Embryonic facial prominence (tissue), 1 donor: ENCODE data around the gene ACY1.
"Not testable (repeated sequence)": the region's sequence is repeated elsewhere in the genome, so short reads cannot be mapped to it uniquely, and the experiment has no call there.

Experiments used
- DNase-seq: peaks from one replicate; pipeline ENCODE4 v3.0.0-alpha.2; 2016; ENCODE audit errors: extremely low spot score

The ACY1 gene

DNA sequence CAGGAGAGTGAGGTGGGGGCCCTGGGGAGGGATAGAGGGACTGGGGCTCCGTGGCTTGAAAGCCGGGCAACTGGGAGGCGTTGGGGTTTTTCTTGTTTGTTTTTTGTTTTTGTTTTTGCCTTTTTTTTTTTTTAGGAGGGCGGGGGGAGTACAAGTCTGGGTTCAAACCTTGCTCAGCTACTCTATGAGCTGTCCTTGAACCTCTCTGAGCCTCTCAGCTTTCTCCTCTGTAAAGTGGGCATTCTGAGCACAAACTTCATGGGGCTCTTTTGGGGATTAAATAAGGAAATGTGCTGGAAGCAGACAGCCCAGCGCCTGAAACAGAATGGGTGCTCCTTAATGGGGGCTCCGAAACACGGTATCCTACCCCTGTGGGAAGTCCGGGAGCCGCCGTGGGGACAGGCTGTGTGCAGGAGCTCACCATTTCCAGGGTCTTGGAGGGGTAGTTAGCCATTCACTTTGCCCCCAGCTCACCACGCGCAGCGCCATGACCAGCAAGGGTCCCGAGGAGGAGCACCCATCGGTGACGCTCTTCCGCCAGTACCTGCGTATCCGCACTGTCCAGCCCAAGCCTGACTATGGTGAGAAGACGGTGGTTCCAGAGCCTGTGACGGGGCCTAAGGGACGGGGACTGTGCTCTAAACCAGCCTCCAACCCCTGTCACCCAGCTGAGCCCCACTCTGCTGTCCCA, 388 bp downstream of the ACY1 start:
- DNase-seq, result no peak

DNA sequence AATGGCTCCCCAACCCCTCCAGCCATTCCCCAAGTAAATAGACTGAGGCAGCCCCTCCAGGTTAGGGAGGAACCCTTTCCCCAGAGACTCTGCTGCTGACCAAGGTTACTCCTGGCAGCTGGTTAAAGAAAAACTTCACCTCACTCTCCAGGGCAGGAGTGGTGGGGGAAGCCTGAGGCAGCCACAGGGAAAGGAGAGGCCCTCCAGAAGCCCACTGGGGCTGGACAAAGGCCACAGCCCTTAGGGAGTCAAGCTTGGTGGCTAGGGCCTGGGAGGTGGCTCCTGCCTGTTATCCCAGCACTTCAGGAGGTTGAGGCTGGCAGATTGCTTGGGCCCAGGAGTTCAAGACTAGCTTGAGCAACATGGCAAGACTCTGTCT, 923 bp downstream of the ACY1 start:
- no peak for DNase-seq

DNA sequence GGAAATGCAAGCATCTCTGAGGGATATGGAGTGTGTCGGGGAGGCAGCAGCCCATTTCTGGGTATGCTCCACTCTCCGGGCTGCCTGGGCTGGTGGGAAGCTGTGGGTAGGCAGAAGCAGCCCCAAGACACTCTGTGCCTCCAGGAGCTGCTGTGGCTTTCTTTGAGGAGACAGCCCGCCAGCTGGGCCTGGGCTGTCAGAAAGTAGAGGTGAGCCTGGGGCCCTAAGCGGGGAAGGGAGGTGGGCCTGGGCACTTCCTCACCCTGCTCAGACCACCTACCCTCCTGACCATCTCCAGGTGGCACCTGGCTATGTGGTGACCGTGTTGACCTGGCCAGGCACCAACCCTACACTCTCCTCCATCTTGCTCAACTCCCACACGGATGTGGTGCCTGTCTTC, 1.7 kb downstream of the ACY1 start:
- no peak for DNase-seq

DNA sequence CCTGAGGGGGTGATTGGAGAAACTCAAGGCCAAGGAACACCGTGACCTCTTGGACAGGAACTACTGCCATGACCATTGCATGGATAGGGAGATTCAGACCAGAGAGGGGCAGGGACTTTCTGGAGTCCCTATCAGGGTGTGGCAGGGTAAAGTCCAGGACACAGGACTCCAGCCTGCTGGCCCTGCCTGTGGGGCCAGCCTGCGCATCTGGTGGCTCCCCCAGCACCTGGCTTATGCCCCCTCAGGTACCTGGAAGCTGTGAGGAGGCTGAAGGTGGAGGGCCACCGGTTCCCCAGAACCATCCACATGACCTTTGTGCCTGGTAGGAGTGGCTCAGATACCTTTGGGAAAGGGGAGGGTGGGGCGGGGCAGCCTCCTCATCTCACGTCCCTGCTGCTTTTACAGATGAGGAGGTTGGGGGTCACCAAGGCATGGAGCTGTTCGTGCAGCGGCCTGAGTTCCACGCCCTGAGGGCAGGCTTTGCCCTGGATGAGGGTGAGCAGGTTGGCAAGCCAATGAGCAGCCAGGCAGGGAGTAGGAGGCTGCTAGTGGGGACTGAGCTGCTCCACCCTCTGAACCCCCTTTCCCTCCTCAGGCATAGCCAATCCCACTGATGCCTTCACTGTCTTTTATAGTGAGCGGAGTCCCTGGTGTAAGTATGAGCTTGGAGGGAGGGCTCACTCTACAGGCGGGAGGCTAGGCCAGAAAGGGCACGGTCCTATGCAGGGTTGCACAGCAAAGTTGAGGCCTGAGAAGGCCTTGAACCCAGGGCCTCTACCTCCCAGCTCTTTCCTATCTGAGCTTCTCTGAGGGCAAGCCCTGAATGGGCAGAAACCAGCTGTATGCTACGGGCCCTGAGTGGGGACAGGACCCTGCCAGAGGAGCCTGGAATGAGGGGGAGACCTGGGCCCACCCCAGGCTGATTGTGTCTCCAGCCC, 2.9 kb downstream of the ACY1 start:
- DNase-seq, result no peak

DNA sequence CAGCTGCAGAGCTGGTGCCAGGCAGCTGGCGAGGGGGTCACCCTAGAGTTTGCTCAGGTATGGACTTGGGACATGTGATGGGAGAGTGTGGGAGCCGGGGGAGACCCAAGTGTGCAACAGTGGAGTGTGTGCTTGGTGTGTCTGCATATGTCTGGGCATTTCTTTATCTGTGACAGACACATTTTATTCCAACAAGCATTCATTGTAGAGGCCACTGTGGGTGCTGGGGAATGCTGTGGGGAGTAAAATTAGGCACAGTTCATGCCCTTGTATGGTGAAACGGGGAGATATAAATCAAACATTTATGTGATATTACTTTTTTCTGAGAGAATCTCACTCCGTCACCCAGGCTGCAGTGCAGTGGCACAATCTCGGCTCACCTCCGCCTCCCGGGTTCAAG, 4.2 kb downstream of the ACY1 start:
- DNase-seq, result no peak

DNA sequence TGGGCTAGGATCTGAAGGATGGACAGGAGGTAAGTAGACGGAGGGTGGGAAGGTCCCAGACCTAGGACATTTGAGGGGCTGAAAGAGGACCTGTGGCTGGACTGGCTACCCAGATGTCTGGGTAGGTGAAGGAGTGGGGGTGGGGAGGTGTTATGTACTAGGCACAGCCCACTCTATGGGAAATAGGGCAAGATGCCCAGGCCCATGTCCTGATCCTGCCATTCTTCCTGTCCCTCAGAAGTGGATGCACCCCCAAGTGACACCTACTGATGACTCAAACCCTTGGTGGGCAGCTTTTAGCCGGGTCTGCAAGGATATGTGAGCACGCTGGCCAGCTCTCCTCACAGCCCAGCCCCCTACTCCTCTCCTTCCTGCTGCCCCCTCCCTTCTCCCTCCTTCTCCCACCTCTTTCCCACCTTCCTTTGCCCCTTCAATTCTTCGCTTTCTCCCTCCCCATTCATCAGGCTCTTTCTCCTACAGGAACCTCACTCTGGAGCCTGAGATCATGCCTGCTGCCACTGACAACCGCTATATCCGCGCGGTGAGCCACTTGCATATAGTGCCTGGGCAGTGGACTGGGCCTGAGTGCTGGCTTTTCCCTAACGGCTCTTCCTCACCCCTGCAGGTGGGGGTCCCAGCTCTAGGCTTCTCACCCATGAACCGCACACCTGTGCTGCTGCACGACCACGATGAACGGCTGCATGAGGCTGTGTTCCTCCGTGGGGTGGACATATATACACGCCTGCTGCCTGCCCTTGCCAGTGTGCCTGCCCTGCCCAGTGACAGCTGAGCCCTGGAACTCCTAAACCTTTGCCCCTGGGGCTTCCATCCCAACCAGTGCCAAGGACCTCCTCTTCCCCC, 5.2 kb downstream of the ACY1 start:
- no peak for DNase-seq

DNA sequence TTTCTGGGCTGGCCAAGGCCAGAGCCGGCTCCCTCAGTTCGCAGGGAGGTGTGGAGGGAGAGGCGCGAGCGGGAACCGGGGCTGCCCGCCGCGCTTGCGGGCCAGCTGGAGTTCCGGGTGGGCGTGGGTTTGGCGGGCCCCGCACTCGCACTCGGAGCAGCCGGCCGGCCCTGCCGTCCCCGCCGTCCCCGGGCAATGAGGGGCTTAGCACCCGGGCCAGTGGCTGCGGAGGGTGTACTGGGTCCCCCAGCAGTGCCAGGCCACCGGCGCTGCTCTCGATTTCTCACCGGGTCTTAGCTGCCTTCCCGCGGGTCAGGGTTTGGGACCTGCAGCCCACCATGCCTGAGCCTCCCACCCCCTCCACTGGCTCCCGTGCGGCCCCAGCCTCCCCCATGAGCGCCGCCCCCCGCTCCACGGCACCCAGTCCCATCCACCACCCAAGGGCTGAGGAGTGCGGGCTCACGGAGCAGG, 7.2 kb downstream of the ACY1 start:
- DNase-seq, result not testable (repeated sequence)

DNA sequence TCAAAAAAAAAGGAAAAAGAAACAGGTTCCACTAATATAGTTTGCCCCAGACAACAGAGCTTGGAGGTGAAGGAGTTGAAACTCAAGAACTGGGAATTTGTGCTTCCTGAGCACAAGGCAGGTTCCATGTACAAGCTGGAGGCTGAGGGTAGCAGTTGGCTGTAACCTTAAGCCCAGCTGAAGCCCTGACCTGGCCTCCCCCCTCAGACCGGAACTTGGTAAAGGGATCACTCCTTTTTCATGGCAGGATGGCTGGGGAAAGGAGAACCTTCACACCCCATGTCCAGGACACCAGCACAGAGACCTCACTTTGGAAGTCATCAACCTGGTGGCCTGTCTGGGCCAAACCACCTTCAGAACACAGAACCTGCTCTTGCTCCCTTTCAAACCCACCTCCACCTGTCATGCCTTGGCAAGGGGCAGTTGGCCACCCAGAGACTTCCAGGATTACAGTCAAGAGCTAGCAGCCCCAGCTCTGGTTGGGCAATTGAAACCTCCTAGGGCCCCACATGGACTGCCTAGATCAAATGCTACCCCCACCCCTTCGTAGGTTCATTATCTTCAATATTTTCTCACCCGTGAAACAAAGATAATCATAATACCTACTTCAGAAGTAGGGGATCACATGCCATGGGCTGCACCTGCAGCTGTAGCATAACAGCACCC, 8.8 kb downstream of the ACY1 start:
- no peak for DNase-seq

DNA sequence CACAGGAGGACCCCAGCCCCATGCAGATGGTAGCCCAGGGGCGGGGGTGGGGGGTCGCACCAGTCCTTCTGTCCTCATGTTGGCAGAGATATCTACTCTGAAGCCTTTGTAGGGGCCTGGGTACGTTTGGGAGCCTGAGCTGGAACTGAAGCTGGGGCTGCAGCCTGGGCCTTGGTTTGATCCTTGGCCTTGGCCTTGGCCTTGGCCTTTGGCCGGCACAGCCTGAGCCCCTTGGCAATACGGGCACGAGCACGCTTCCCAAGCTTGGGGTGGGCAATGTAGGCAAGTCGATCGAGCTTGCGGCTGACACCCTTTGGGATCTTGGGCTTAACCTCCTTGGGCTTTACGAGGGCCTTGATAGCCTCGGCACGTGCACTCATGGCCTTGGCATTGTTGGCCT, 10.3 kb downstream of the ACY1 start:
- not testable (repeated sequence) for DNase-seq

DNA sequence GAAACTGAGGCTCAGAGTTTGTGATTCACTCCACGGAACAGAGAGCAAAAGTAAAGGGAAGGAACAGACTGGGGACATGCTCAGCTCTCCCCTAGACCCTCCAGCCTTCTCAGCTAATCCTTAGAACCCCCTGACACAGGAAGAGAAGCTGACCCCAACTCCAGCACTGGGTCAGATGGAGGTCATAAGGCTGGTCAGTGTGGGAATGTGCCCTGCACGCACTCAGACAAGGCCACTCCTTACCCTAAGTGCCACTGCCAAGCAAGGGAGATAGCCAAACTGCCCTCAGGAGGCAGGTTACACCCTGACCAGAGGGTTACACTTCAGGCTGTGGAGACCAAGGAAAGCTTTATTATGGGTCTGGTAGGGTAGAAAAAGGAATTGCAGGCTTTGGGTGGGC, 11.2 kb downstream of the ACY1 start:
- DNase-seq, result no peak

DNA sequence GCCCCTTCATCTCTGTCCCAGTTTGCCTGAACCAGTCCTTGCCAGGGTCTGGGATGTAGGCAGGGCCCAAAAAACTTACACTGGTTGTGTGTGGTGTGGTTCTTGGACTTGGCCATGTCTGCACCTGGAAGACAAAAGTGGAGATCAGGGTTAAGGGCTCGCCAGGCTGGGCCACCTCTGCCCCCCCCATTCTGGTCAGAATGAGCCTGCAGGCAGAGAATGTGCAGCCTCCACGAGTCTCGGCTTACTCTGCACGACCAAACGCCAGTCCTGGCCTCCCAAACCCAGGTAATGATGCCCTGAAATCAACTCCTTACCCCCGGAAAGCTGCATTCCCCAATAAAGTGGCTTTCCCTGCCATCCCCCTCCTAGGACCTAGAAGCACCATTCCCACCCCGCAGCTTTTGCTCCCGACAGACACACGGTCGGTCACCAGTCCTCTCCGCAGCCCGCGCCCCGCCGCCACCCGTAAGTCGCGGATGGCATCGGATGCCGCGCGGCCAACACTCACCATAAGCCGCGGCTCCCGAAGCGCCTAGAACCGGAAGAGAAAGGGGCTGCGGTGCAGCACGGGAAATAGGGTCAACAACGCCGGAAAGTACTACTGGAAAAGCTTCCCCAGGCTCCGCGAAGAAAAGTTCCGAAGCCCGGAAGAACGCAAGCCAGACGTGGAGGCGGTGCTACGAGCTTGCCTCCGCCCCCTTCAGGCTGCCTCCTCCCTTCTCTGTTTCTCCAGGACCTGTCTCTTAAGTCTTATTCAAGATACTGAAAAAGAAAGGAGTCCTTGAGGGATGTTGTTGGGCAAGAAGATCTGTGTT, 12.2 kb downstream of the ACY1 start, which contains the start of gene RPL29:
Gene RPL29, minus strand, starts transcription at position 550 of the 818 bp plus-strand sequence. Its CDS starts 434 bp downstream, at position 116.
- peak; percentile 94 for DNase-seq

DNA sequence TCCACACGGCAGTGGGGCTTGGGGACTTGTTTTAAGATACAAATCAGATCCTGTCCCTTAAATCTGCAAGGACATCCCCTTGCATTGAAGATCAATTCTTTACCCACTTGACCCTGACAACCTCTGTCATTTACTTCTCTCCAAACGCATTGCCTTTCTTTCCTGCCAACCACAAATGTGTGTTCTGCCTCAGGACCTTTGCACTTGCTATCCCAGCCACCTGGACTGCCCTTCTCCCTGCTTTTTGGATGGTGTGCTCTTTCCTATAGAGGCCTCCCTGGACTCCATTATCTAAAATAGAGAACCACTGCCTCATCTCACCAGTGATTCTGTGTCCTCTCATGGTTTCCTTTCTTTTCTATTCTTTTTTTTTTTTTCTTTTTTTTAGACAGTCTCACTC, 13.8 kb downstream of the ACY1 start:
- no peak for DNase-seq

DNA sequence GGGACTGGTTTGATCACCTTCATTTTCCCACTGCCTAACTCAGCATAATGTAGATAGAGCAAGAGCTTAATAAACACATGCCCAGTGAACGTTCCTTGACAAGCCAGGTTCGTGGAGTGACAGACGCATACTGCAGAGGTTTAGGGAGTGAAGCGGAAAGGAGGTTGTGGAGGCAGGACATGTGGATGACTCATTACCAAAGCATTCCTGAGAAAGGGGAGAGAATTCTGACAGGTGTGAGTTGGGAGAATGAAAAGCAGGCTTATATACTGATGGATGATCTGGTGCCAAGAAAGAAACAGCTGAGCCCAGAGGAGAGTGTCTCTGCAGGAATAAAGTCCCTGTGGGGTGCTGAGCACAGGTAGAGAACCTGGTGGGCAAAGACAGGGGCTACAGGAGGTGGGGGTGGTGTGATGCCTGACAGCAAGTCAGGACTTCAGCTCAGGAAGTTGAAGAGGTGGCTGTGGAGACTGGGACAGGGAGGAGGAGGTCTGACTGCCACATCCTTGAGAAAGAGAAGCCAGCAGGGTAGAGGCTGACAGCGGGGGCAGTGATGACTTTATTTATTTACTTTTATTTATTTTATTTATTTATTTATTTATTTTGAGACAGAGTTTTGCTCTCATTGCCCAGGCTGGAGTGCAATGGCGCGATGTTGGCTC, 14.7 kb downstream of the ACY1 start:
- DNase-seq, result no peak

DNA sequence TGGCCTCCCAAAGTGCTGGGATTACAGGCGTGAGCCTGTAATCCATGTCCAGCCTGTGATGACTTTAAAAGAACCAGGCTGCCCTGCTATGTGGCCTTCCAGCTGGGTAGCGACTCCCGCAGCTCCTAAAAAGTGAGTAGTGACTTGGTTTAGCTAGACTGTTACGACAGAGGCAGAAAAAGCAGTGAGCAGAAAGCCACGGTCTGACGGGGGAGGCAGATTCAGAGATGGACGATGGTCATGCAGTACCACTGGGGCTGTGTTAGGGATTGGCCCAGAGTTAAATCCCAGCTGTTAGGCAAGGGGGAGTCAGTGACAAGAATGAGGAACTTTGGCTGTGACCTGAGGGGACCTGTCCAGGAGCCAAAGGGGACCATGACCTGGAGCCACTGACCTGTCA, 15.4 kb downstream of the ACY1 start:
- no peak for DNase-seq

DNA sequence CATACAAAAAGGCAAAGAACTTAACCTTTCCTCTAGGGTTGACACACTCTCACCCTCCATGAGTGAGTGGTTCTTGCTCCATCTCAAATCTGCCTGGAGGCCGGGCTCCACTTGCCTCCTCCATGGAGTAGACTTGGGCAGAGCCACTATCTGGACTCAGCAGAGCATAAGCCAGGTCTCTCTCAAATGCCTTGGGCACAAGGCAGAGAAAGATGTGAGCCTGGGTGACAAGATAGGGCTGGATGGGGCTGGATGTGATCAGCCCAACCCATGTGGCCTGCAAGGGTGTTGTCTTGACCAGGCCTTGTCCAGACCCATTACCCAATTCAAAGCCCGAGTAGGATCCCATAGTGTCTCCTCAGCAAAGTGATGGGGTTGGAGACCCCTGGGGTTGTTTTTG, 16.5 kb downstream of the ACY1 start:
- DNase-seq, result no peak

DNA sequence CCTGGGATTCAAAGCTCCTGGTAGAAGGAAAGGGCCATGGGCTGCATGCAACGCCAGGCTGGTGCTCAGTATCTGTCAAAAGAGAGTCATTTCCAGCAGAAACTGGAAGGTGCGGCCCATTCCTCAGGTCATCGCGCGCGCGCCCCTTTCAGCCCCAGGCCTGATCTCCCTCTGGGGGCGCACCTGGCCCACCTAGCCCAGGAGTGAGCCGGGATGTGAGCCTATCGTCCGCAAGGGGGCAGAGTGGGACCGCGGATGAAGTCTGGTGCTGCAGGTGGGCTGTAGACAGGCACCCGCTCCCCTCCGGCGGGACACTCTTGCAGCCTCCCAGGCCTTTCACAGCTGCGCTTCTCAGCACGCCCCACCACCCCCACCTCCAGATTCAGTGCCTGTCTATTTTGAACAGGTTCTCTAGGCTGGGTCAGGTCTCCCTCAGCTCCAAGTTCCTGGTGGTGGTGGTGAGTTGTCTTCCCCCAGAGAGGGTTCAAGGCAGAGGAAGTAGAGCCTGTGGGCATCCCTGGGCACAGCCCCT, 18.2 kb downstream of the ACY1 start:
- DNase-seq, result peak; percentile 40

DNA sequence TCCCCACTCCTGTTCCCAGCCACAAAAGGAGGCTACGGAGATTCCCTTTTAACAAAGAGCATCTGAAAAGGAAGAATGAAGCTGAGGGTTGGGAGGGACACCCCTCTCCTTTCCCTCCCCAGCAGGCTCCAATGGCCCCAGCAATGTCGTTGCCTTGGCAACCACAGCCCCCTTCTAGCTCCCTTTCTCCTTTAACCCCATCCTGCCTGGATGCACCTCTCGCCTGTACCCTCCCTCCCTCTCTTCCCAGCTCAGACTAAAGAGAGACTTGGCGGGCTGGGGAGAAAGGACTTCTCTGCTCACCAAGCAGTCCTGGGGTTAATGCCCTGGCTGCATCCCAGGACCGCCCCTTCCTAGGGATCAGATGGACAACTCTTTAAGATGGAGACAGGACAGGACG, 19.4 kb downstream of the ACY1 start:
- no peak for DNase-seq

DNA sequence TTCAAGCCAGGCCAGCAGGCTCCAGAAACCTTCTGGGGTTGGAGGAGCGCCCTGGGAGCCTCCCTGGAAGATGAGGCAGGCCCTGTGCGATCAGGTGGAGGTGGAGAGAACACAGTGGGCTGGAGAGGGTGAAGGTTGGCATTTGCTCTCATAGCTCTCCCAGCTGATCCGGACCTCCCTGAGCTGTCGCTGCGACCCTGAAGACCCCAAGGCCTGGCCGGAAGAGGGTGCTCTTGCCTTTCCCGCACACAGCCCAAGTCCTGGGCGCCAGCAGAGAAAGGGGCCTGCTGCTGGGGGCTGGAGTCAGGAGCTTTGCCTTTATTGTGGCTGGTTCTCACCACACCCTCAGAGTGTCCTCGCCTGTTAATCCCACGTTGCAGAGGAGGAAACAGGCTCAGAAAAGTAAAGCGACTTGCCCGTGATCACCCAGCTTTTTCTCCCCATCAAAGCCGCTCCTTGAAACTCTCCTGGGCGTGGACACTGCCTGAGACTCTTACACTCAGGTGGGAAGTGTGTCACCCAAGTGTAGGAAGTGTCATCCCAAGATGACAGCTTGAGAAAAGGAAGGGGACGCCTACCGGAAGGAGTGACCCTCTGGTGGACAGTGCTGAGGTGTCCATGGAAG, 20.9 kb downstream of the ACY1 start:
- DNase-seq, result no peak

DNA sequence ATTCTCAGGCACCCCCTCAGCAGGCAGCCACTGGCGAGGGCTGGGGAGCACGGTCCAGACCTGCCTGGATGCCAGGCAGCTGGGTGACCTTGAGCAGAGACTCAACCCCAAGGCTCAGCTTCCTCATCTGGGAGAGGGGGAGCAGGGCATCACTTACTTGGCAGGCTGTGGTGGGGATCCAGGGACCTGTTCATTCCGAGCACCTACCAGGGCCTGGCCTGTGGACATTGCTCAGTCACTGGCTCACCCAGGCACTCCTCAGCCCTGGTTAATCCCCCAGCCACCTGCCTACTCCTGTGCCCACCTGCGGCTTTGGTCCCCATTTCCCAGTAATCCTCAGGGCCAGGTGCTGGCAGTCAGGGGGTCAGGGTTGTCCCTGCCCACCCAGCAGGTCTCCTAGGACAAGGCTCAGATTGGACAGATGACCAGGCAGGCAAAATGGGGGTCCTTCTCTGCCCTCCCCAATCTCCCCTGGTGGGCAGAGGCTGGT, 21.6 kb downstream of the ACY1 start:
- no peak for DNase-seq
